DOHH2 (cell line): ENCODE results near the gene THSD7A.

Source experiments
- EZH2phosphoT487 ChIP-seq: fragments of 200-600 bp; sonication (generic); IDR thresholded peaks from 2 replicates; pipeline ENCODE4 v1.6.1; 2017; ENCODE audit warnings: borderline replicate concordance, mild to moderate bottlenecking, antibody characterized with exemption, low read length, moderate library complexity, mixed read lengths
- TF ChIP-seq, protein P1 (sequence below): fragments of 200-600 bp; sonication (generic); IDR thresholded peaks from one replicate; pipeline ENCODE4 v1.5.1; 2014; ENCODE audit warnings: antibody characterized with exemption, mild to moderate bottlenecking, low read depth, low read length; ENCODE audit not compliant: poor library complexity, severe bottlenecking

DNA sequence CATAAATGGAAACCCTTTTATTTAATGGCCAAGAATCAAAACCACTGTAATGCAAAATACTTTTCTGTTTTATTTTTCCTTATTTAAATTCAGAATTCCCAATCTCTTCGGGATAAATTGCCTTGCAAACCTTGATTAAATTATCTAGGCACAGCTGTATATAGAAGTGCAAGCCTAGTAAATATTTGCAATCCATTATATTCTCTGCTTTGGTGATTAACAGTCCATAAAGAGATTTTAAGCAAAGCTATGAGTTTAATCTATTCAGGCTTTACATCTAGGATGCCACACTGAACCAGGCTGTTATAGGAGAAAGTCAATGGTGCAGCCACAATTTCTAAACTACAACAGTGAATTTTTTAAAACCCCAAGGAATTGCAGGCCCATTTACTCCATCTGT is 43.6 kb upstream of the THSD7A start:
- TF ChIP-seq, protein P1, sequence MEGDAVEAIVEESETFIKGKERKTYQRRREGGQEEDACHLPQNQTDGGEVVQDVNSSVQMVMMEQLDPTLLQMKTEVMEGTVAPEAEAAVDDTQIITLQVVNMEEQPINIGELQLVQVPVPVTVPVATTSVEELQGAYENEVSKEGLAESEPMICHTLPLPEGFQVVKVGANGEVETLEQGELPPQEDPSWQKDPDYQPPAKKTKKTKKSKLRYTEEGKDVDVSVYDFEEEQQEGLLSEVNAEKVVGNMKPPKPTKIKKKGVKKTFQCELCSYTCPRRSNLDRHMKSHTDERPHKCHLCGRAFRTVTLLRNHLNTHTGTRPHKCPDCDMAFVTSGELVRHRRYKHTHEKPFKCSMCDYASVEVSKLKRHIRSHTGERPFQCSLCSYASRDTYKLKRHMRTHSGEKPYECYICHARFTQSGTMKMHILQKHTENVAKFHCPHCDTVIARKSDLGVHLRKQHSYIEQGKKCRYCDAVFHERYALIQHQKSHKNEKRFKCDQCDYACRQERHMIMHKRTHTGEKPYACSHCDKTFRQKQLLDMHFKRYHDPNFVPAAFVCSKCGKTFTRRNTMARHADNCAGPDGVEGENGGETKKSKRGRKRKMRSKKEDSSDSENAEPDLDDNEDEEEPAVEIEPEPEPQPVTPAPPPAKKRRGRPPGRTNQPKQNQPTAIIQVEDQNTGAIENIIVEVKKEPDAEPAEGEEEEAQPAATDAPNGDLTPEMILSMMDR = no peak
- TF ChIP-seq EZH2phosphoT487 = no peak
